K562 (cell line): ENCODE measurements around the gene FOXN3. TPM values are rescaled to one million over a fixed set of nuclear protein-coding genes. Genes with fewer than 3 reads are reported as not detected.

Source experiments
- ATF3 ChIP-seq, 2 experiments: fragments of 450-650 bp in 1 of 2; sonication (generic) in 1 of 2; formaldehyde crosslinking in 1 of 2; IDR thresholded peaks in 1 of 2; conservative IDR thresholded peaks in 1 of 2; 2 replicates each; pipeline versions ENCODE4 v1.6.1 to v1.8.1; 2016 to 2023; ENCODE audit warnings: mild to moderate bottlenecking in 2 of 2, moderate library complexity in 2 of 2, inconsistent platforms in 1 of 2, missing genetic modification reagents in 1 of 2
- CREM ChIP-seq: IDR thresholded peaks from 2 replicates; pipeline ENCODE4 v1.6.1; 2014; ENCODE audit warnings: antibody characterized with exemption, low read depth
- CXXC5 ChIP-seq: fragments of 250-450 bp; sonication (Bioruptor Pico); IDR thresholded peaks from 2 replicates; pipeline ENCODE4 v1.8.0; 2022; ENCODE audit warnings: inconsistent platforms, mild to moderate bottlenecking, moderate library complexity
- EP300 ChIP-seq: IDR thresholded peaks from 2 replicates; pipeline ENCODE4 v1.6.1; 2012; ENCODE audit warnings: low read length, improper control_type of control experiment
- KDM1A ChIP-seq, 2 experiments: fragments of 450-650 bp; IDR thresholded peaks; 2 replicates each; pipeline ENCODE4 v1.6.1; 2016; ENCODE audit warnings: mild to moderate bottlenecking in 2 of 2
- polyA plus RNA-seq, 8 experiments: library from polyadenylated mRNA; depleted of rRNA in 4 of 8; stranded (reverse) in 5 of 8; unstranded in 3 of 8; fragments of >200 nt; fragmentation: Nextera tagmentation in 2 of 8; fragmentation: Illumina TruSeq in 1 of 8; extraction: Ambion mirVana in 2 of 8; extraction: Trizol in 1 of 8; gene quantifications; 2 replicates each; pipeline versions ENCODE4 v1.2.1 to v1.2.3, GENCODE V29; 2011 to 2014; ENCODE audit warnings: inconsistent platforms in 1 of 8, missing spikeins in 1 of 8
- total RNA-seq, 7 experiments: library from RNA; depleted of rRNA in 6 of 7; stranded (reverse); fragments of >200 nt in 6 of 7; fragmentation: Illumina TruSeq in 2 of 7; extraction: Trizol in 2 of 7; gene quantifications; 2 replicates each; pipeline versions ENCODE4 v1.2.1 to v1.2.3, GENCODE V29; 2011 to 2021; ENCODE audit warnings: low replicate concordance in 1 of 7
- TF ChIP-seq, protein P1 (sequence below): fragments of 450-650 bp; IDR thresholded peaks from 2 replicates; pipeline ENCODE4 v1.6.1; 2016; ENCODE audit warnings: mild to moderate bottlenecking, moderate library complexity
- TF ChIP-seq, protein P2 (sequence below): IDR thresholded peaks from 2 replicates; pipeline ENCODE4 v1.6.1; 2014; ENCODE audit warnings: antibody characterized with exemption
- TF ChIP-seq, protein P3 (sequence below), 3 experiments: IDR thresholded peaks in 2 of 3; conservative IDR thresholded peaks in 1 of 3; 2 replicates each; pipeline ENCODE4 v1.5.1; 2011 to 2012; ENCODE audit warnings: low read length in 3 of 3, mild to moderate bottlenecking in 3 of 3, control low read depth in 2 of 3, improper control_type of control experiment in 1 of 3, inconsistent platforms in 1 of 3, low read depth in 1 of 3, mixed read lengths in 1 of 3, moderate library complexity in 1 of 3; ENCODE audit not compliant: insufficient read depth in 2 of 3

FOXN3 gene
- total and polyA plus RNA-seq, 9 of the 15 experiments (the other 6 are each of a cell fraction or from before 2014, with no cell fraction given): 0.07 to 1.3 (median 0.40) TPM

GRCh38 chr14:89164168-89165073 lies 252.6 kb downstream of the FOXN3 start (continued):
- TF ChIP-seq, protein P1, sequence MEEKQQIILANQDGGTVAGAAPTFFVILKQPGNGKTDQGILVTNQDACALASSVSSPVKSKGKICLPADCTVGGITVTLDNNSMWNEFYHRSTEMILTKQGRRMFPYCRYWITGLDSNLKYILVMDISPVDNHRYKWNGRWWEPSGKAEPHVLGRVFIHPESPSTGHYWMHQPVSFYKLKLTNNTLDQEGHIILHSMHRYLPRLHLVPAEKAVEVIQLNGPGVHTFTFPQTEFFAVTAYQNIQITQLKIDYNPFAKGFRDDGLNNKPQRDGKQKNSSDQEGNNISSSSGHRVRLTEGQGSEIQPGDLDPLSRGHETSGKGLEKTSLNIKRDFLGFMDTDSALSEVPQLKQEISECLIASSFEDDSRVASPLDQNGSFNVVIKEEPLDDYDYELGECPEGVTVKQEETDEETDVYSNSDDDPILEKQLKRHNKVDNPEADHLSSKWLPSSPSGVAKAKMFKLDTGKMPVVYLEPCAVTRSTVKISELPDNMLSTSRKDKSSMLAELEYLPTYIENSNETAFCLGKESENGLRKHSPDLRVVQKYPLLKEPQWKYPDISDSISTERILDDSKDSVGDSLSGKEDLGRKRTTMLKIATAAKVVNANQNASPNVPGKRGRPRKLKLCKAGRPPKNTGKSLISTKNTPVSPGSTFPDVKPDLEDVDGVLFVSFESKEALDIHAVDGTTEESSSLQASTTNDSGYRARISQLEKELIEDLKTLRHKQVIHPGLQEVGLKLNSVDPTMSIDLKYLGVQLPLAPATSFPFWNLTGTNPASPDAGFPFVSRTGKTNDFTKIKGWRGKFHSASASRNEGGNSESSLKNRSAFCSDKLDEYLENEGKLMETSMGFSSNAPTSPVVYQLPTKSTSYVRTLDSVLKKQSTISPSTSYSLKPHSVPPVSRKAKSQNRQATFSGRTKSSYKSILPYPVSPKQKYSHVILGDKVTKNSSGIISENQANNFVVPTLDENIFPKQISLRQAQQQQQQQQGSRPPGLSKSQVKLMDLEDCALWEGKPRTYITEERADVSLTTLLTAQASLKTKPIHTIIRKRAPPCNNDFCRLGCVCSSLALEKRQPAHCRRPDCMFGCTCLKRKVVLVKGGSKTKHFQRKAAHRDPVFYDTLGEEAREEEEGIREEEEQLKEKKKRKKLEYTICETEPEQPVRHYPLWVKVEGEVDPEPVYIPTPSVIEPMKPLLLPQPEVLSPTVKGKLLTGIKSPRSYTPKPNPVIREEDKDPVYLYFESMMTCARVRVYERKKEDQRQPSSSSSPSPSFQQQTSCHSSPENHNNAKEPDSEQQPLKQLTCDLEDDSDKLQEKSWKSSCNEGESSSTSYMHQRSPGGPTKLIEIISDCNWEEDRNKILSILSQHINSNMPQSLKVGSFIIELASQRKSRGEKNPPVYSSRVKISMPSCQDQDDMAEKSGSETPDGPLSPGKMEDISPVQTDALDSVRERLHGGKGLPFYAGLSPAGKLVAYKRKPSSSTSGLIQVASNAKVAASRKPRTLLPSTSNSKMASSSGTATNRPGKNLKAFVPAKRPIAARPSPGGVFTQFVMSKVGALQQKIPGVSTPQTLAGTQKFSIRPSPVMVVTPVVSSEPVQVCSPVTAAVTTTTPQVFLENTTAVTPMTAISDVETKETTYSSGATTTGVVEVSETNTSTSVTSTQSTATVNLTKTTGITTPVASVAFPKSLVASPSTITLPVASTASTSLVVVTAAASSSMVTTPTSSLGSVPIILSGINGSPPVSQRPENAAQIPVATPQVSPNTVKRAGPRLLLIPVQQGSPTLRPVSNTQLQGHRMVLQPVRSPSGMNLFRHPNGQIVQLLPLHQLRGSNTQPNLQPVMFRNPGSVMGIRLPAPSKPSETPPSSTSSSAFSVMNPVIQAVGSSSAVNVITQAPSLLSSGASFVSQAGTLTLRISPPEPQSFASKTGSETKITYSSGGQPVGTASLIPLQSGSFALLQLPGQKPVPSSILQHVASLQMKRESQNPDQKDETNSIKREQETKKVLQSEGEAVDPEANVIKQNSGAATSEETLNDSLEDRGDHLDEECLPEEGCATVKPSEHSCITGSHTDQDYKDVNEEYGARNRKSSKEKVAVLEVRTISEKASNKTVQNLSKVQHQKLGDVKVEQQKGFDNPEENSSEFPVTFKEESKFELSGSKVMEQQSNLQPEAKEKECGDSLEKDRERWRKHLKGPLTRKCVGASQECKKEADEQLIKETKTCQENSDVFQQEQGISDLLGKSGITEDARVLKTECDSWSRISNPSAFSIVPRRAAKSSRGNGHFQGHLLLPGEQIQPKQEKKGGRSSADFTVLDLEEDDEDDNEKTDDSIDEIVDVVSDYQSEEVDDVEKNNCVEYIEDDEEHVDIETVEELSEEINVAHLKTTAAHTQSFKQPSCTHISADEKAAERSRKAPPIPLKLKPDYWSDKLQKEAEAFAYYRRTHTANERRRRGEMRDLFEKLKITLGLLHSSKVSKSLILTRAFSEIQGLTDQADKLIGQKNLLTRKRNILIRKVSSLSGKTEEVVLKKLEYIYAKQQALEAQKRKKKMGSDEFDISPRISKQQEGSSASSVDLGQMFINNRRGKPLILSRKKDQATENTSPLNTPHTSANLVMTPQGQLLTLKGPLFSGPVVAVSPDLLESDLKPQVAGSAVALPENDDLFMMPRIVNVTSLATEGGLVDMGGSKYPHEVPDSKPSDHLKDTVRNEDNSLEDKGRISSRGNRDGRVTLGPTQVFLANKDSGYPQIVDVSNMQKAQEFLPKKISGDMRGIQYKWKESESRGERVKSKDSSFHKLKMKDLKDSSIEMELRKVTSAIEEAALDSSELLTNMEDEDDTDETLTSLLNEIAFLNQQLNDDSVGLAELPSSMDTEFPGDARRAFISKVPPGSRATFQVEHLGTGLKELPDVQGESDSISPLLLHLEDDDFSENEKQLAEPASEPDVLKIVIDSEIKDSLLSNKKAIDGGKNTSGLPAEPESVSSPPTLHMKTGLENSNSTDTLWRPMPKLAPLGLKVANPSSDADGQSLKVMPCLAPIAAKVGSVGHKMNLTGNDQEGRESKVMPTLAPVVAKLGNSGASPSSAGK: peak; percentile 67
- TF ChIP-seq, protein P2, sequence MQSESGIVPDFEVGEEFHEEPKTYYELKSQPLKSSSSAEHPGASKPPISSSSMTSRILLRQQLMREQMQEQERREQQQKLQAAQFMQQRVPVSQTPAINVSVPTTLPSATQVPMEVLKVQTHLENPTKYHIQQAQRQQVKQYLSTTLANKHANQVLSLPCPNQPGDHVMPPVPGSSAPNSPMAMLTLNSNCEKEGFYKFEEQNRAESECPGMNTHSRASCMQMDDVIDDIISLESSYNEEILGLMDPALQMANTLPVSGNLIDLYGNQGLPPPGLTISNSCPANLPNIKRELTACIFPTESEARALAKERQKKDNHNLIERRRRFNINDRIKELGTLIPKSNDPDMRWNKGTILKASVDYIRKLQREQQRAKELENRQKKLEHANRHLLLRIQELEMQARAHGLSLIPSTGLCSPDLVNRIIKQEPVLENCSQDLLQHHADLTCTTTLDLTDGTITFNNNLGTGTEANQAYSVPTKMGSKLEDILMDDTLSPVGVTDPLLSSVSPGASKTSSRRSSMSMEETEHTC: 0 out of 2 replicates have a peak, but pooled peaks have one; percentile 42
- peak; percentile 44; the same call in 1 of the 2 replicates for TF ChIP-seq CXXC5
- TF ChIP-seq, protein P3, sequence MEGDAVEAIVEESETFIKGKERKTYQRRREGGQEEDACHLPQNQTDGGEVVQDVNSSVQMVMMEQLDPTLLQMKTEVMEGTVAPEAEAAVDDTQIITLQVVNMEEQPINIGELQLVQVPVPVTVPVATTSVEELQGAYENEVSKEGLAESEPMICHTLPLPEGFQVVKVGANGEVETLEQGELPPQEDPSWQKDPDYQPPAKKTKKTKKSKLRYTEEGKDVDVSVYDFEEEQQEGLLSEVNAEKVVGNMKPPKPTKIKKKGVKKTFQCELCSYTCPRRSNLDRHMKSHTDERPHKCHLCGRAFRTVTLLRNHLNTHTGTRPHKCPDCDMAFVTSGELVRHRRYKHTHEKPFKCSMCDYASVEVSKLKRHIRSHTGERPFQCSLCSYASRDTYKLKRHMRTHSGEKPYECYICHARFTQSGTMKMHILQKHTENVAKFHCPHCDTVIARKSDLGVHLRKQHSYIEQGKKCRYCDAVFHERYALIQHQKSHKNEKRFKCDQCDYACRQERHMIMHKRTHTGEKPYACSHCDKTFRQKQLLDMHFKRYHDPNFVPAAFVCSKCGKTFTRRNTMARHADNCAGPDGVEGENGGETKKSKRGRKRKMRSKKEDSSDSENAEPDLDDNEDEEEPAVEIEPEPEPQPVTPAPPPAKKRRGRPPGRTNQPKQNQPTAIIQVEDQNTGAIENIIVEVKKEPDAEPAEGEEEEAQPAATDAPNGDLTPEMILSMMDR (IDR thresholded peaks at IDR 0.05 in 2 of 3, conservative IDR thresholded peaks at IDR 0.05 in 1 of 3; ENCODE audit: insufficient read depth in 2 of 3, low read depth in 1 of 3, low read length in 3 of 3): 0 out of 6 replicates have a peak, but pooled peaks of 1 of the 3 experiments have one; percentile 18
- peak; percentile 43 for TF ChIP-seq ATF3 (IDR thresholded peaks at IDR 0.05)
- no peak for TF ChIP-seq ATF3 (CRISPR knock-in tag; conservative IDR thresholded peaks at IDR 0.05)
- TF ChIP-seq EP300: peak; percentile 20; the same call in 1 of the 2 replicates
- peak in 1 of 2 experiments; percentile 37; a peak in 1 of 4 replicates for TF ChIP-seq KDM1A (IDR thresholded peaks at IDR 0.05)
- TF ChIP-seq CREM: 0 out of 2 replicates have a peak, but pooled peaks have one; percentile 20
